Measurements from ENCODE around the gene BLNK. TPM values are rescaled to one million over a fixed set of nuclear protein-coding genes. Genes with fewer than 3 reads are reported as not detected.
"Not testable (repeated sequence)": the region's sequence is repeated elsewhere in the genome, so short reads cannot be mapped to it uniquely, and the experiment has no call there.

BLNK gene
- polyA plus RNA-seq, 1 of the 3 experiments (the other 2 are of a cell fraction) = not detected

GRCh38 chr10:96208271-96208670, 63.1 kb downstream of the BLNK start (continued):
- TF ChIP-seq ZBTB33 (IDR thresholded peaks at IDR 0.05; ENCODE audit: borderline replicate concordance, low read depth) = no peak
- TF ChIP-seq EZH2phosphoT487 (IDR thresholded peaks at IDR 0.05; ENCODE audit: borderline replicate concordance, low read depth) = no peak

GRCh38 chr10:96205580-96205979, 65.8 kb downstream of the BLNK start:
- no peak overlapping the region for H3K4me3 ChIP-seq (ENCODE audit: low read depth in 2 of 2, low read length in 1 of 2)
- no peaks in the 10 kb centered on the region for H3K9me2 ChIP-seq
- H3K79me2 ChIP-seq (ENCODE audit: insufficient read depth) = no peaks in the 10 kb centered on the region
- ChIA-PET POLR2A (no interaction called here), CTCF (no interaction called here)
- DNase-seq = no peak
- no peak overlapping the region for H3K4me2 ChIP-seq
- H3K4me1 ChIP-seq (ENCODE audit: control insufficient read depth in 1 of 2, insufficient read depth in 2 of 2, low read depth in 1 of 2, low read length in 1 of 2) = no peaks in the 10 kb centered on the region
- no peak for TF ChIP-seq CTCF (IDR thresholded peaks at IDR 0.05)
- no peak for TF ChIP-seq IRF3 (IDR thresholded peaks at IDR 0.05; ENCODE audit: low read depth, low read length)
- TF ChIP-seq GABPA (IDR thresholded peaks at IDR 0.05; ENCODE audit: low read depth) = no peak
- no peak for TF ChIP-seq MEF2A (IDR thresholded peaks at IDR 0.05; ENCODE audit: borderline replicate concordance, low read depth)
- TF ChIP-seq MXI1 (IDR thresholded peaks at IDR 0.05; ENCODE audit: low read depth, low read length) = no peak
- no peak for TF ChIP-seq FOSL2 (IDR thresholded peaks at IDR 0.05; ENCODE audit: borderline replicate concordance, low read depth)
- TF ChIP-seq ELF1 (IDR thresholded peaks at IDR 0.05) = no peak
- no peaks in the 10 kb centered on the region for H3K9me3 ChIP-seq
- peaks cover 9% of the 10 kb centered on the region; the same call in 1 of the 2 replicates for H3K27me3 ChIP-seq (ENCODE audit: insufficient read depth)
- H2AFZ ChIP-seq (ENCODE audit: low read depth) = no peak overlapping the region
- no peaks in the 10 kb centered on the region for H3F3A ChIP-seq (replicated peaks; ENCODE audit: insufficient read depth)
- no peak overlapping the region for H3K9ac ChIP-seq
- 63% methylated on average over 1 of the region's 1 CpG for WGBS (ENCODE audit: low lambda C conversion rate)
- H4K20me1 ChIP-seq (ENCODE audit: insufficient read depth) = no peaks in the 10 kb centered on the region
- no peak overlapping the region for H3K27ac ChIP-seq (ENCODE audit: low read depth in 2 of 2, low read length in 1 of 2)
- no peaks in the 10 kb centered on the region for H3K36me3 ChIP-seq (replicated peaks in 1 of 2; ENCODE audit: control insufficient read depth in 1 of 2, insufficient read depth in 2 of 2, low read length in 1 of 2)

GRCh38 chr10:96201525-96201924, 69.8 kb downstream of the BLNK start:
- Histone ChIP-seq H3K4me1 (ENCODE audit: control insufficient read depth in 1 of 2, insufficient read depth in 2 of 2, low read depth in 1 of 2, low read length in 1 of 2) (no peaks in the 10 kb centered on the region), H3K36me3 (replicated peaks in 1 of 2; ENCODE audit: control insufficient read depth in 1 of 2, insufficient read depth in 2 of 2, low read length in 1 of 2) (no peaks in the 10 kb centered on the region), H3K9ac (no peak overlapping the region), H3K9me2 (no peaks in the 10 kb centered on the region), H3K27me3 (ENCODE audit: insufficient read depth) (no peaks in the 10 kb centered on the region; the same call in 1 of the 2 replicates), H3K27ac (ENCODE audit: low read depth in 2 of 2, low read length in 1 of 2) (no peak overlapping the region), H3K79me2 (ENCODE audit: insufficient read depth) (no peaks in the 10 kb centered on the region), H3K9me3 (no peaks in the 10 kb centered on the region), H3K4me2 (no peak overlapping the region), H3F3A (replicated peaks; ENCODE audit: insufficient read depth) (no peaks in the 10 kb centered on the region), H2AFZ (ENCODE audit: low read depth) (no peak overlapping the region), H4K20me1 (ENCODE audit: insufficient read depth) (no peaks in the 10 kb centered on the region), H3K4me3 (ENCODE audit: low read depth in 2 of 2, low read length in 1 of 2) (no peak overlapping the region)
- WGBS (ENCODE audit: low lambda C conversion rate) = 27% methylated on average over 1 of the region's 1 CpG
- CTCF ChIA-PET = interaction anchor here (1.3 to 1.5 kb wide), 2 partner anchors 15 to 28 kb away, joined by 3 to 5 read pairs; no protein-coding TSS in a partner anchor
- POLR2A ChIA-PET = no interaction called here
- no peak for DNase-seq
- TF ChIP-seq USF1 (IDR thresholded peaks at IDR 0.05; ENCODE audit: borderline replicate concordance, low read depth) = no peak
- TF ChIP-seq EP300 (IDR thresholded peaks at IDR 0.05; ENCODE audit: borderline replicate concordance in 1 of 2, low read depth in 1 of 2, low read length in 1 of 2) = no peak
- no peak for TF ChIP-seq TEAD4 (IDR thresholded peaks at IDR 0.05; ENCODE audit: borderline replicate concordance, insufficient read depth)

GRCh38 chr10:96189505-96189904, 81.9 kb downstream of the BLNK start:
- H3K9ac ChIP-seq; CTCF ChIA-PET; H3F3A ChIP-seq (replicated peaks; ENCODE audit: insufficient read depth); H3K4me3 ChIP-seq (ENCODE audit: low read depth in 2 of 2, low read length in 1 of 2); H3K9me2 ChIP-seq; H3K27ac ChIP-seq (ENCODE audit: low read depth in 2 of 2, low read length in 1 of 2); DNase-seq; H3K79me2 ChIP-seq (ENCODE audit: insufficient read depth); H3K4me1 ChIP-seq (ENCODE audit: control insufficient read depth in 1 of 2, insufficient read depth in 2 of 2, low read depth in 1 of 2, low read length in 1 of 2); H3K4me2 ChIP-seq; H3K36me3 ChIP-seq (replicated peaks in 1 of 2; ENCODE audit: control insufficient read depth in 1 of 2, insufficient read depth in 2 of 2, low read length in 1 of 2); H3K27me3 ChIP-seq (ENCODE audit: insufficient read depth); H3K9me3 ChIP-seq; POLR2A ChIA-PET; H4K20me1 ChIP-seq (ENCODE audit: insufficient read depth); H2AFZ ChIP-seq (ENCODE audit: low read depth): not testable (repeated sequence)
- 0% methylated on average over 1 of the region's 1 CpG for WGBS (ENCODE audit: low lambda C conversion rate)

All from SK-N-SH (cell line).